Mesendoderm (in vitro differentiated cells): Measurements from ENCODE around the gene SDR42E2.
"Not testable (repeated sequence)": the region's sequence is repeated elsewhere in the genome, so short reads cannot be mapped to it uniquely, and the experiment has no call there.

Source experiments
- DNase-seq: peaks from one replicate; pipeline ENCODE4 v3.0.0; 2013
- H2AK5ac ChIP-seq: 2 replicates; pipeline ENCODE4 v1.6.1; 2013; ENCODE audit warnings: low read length, inconsistent platforms
- H2BK120ac ChIP-seq: 2 replicates; pipeline ENCODE4 v1.6.1; 2013; ENCODE audit warnings: low read depth, mild to moderate bottlenecking, low read length, moderate library complexity, mixed read lengths
- H2BK15ac ChIP-seq: replicated peaks from 2 replicates; pipeline ENCODE4 v1.6.1; 2013; ENCODE audit warnings: low read depth, mild to moderate bottlenecking, moderate library complexity
- H2BK5ac ChIP-seq: 2 replicates; pipeline ENCODE4 v1.6.1; 2013; ENCODE audit warnings: low read length, inconsistent platforms
- H3K18ac ChIP-seq: 2 replicates; pipeline ENCODE4 v1.6.1; 2013; ENCODE audit warnings: mild to moderate bottlenecking, low read length, mixed read lengths
- H3K23ac ChIP-seq: one replicate; pipeline ENCODE4 v1.6.1; 2013; ENCODE audit warnings: low read length
- H3K27ac ChIP-seq: 2 replicates; pipeline ENCODE4 v1.5.1; 2013; ENCODE audit warnings: low read depth, mild to moderate bottlenecking, inconsistent platforms, low read length, moderate library complexity
- H3K27me3 ChIP-seq: 2 replicates; pipeline ENCODE4 v1.6.1; 2013; ENCODE audit warnings: low read length, control low read depth, mild to moderate bottlenecking, inconsistent platforms; ENCODE audit not compliant: insufficient read depth, poor library complexity
- H3K36me3 ChIP-seq: 2 replicates; pipeline ENCODE4 v1.6.1; 2013; ENCODE audit warnings: low read length, inconsistent platforms; ENCODE audit not compliant: control insufficient read depth, insufficient read depth
- H3K4ac ChIP-seq: one replicate; pipeline ENCODE4 v1.6.1; 2013; ENCODE audit warnings: low read depth, mild to moderate bottlenecking, low read length, moderate library complexity
- H3K4me1 ChIP-seq: 2 replicates; pipeline ENCODE4 v1.6.1; 2013; ENCODE audit warnings: low read depth, low read length, inconsistent platforms; ENCODE audit not compliant: control insufficient read depth
- H3K4me2 ChIP-seq: 2 replicates; pipeline ENCODE4 v1.6.1; 2013; ENCODE audit warnings: low read length
- H3K4me3 ChIP-seq: 2 replicates; pipeline ENCODE4 v1.5.1; 2013; ENCODE audit warnings: mild to moderate bottlenecking, low read length
- H3K56ac ChIP-seq: one replicate; pipeline ENCODE4 v1.6.1; 2013; ENCODE audit warnings: low read length
- H3K79me1 ChIP-seq: 2 replicates; pipeline ENCODE4 v1.6.1; 2013; ENCODE audit warnings: low read length, inconsistent platforms
- H3K79me2 ChIP-seq: 2 replicates; pipeline ENCODE4 v1.6.1; 2013; ENCODE audit warnings: mild to moderate bottlenecking, low read length; ENCODE audit not compliant: control insufficient read depth, insufficient read depth
- H3K9ac ChIP-seq: 2 replicates; pipeline ENCODE4 v1.6.1; 2013; ENCODE audit warnings: low read length, inconsistent platforms
- H4K5ac ChIP-seq: one replicate; pipeline ENCODE4 v1.6.1; 2013; ENCODE audit warnings: low read length
- H4K8ac ChIP-seq: one replicate; pipeline ENCODE4 v1.6.1; 2013; ENCODE audit warnings: low read depth, mild to moderate bottlenecking, control low read depth, low read length, moderate library complexity
- WGBS: extraction: QIAGEN DNeasy Blood & Tissue Kit; methylation state at CpG from one replicate; pipeline ENCODE4 v1.1.7; 2013; ENCODE audit warnings: low lambda C conversion rate, missing lambda C conversion rate; ENCODE audit not compliant: insufficient coverage; ENCODE audit errors: extremely low coverage; 5-methylcytosine and 5-hydroxymethylcytosine counted together

Gene SDR42E2

GRCh38 chr16:22213801-22214200 lies 51.5 kb downstream of the SDR42E2 start:
- Histone ChIP-seq H3K4me1 (no peaks in the 10 kb centered on the region), H3K23ac (no peak overlapping the region), H3K9ac (no peak overlapping the region), H3K4ac (no peak overlapping the region), H3K4me3 (no peak overlapping the region), H3K4me2 (no peak overlapping the region), H3K79me1 (peaks cover 1% of the 10 kb centered on the region), H2BK120ac (no peak overlapping the region), H3K27me3 (no peaks in the 10 kb centered on the region), H3K18ac (no peak overlapping the region), H3K79me2 (no peaks in the 10 kb centered on the region), H2AK5ac (no peak overlapping the region), H4K8ac (no peak overlapping the region), H3K36me3 (no peaks in the 10 kb centered on the region), H2BK5ac (no peak overlapping the region), H3K56ac (no peak overlapping the region), H2BK15ac (no peak overlapping the region), H4K5ac (no peak overlapping the region), H3K27ac (no peak overlapping the region)
- no peak for DNase-seq
- no CpG with 5 or more reads among the region's 3 CpGs for WGBS

- H3K4me1 ChIP-seq: no peaks in the 10 kb centered on the region
- no peak for DNase-seq
- peaks cover 1% of the 10 kb centered on the region for H3K79me1 ChIP-seq
- no peak overlapping the region for H2AK5ac ChIP-seq
- H3K79me2 ChIP-seq: no peaks in the 10 kb centered on the region
- no peaks in the 10 kb centered on the region for H3K27me3 ChIP-seq
- no peak overlapping the region for H3K18ac ChIP-seq
- no peak overlapping the region for H3K4ac ChIP-seq
- H3K9ac ChIP-seq: no peak overlapping the region
- H3K4me3 ChIP-seq: no peak overlapping the region
- no peaks in the 10 kb centered on the region for H3K36me3 ChIP-seq
- H3K23ac ChIP-seq: no peak overlapping the region
- H3K4me2 ChIP-seq: no peak overlapping the region
- H4K5ac ChIP-seq: no peak overlapping the region
- H4K8ac ChIP-seq: no peak overlapping the region
- H2BK120ac ChIP-seq: no peak overlapping the region
- no peak overlapping the region for H2BK15ac ChIP-seq
- no peak overlapping the region for H3K27ac ChIP-seq
- H2BK5ac ChIP-seq: no peak overlapping the region
- H3K56ac ChIP-seq: no peak overlapping the region
- WGBS: no CpG with 5 or more reads among the region's 2 CpGs
Measured at GRCh38 chr16:22214402-22214801, 52.1 kb downstream of the SDR42E2 start.

- H3K27ac ChIP-seq: no peak overlapping the region
- no peak overlapping the region for H4K5ac ChIP-seq
- no peak for DNase-seq
- H3K4me2 ChIP-seq: no peak overlapping the region
- WGBS: no CpG with 5 or more reads among the region's 3 CpGs
- no peak overlapping the region for H3K18ac ChIP-seq
- no peak overlapping the region for H2AK5ac ChIP-seq
- no peak overlapping the region for H3K4ac ChIP-seq
- H3K36me3 ChIP-seq: no peaks in the 10 kb centered on the region
- H3K9ac ChIP-seq: no peak overlapping the region
- no peak overlapping the region for H2BK120ac ChIP-seq
- H2BK5ac ChIP-seq: no peak overlapping the region
- no peak overlapping the region for H4K8ac ChIP-seq
- H3K4me3 ChIP-seq: no peak overlapping the region
- H3K27me3 ChIP-seq: no peaks in the 10 kb centered on the region
- peaks cover 1% of the 10 kb centered on the region for H3K79me1 ChIP-seq
- H3K23ac ChIP-seq: no peak overlapping the region
- no peaks in the 10 kb centered on the region for H3K4me1 ChIP-seq
- no peak overlapping the region for H2BK15ac ChIP-seq
- no peaks in the 10 kb centered on the region for H3K79me2 ChIP-seq
- H3K56ac ChIP-seq: no peak overlapping the region
Measured at GRCh38 chr16:22214889-22215288, 52.6 kb downstream of the SDR42E2 start.

- Histone ChIP-seq H3K56ac (no peak overlapping the region), H2BK15ac (no peak overlapping the region), H4K8ac (no peak overlapping the region), H3K27me3 (no peaks in the 10 kb centered on the region), H3K9ac (no peak overlapping the region), H2BK5ac (no peak overlapping the region), H3K4ac (no peak overlapping the region), H3K79me2 (no peaks in the 10 kb centered on the region), H3K23ac (no peak overlapping the region), H3K18ac (no peak overlapping the region), H3K36me3 (no peaks in the 10 kb centered on the region), H3K4me1 (no peaks in the 10 kb centered on the region), H3K79me1 (no peaks in the 10 kb centered on the region), H2BK120ac (no peak overlapping the region), H3K4me2 (no peak overlapping the region), H4K5ac (no peak overlapping the region), H2AK5ac (no peak overlapping the region), H3K4me3 (no peak overlapping the region), H3K27ac (no peak overlapping the region)
- no peak for DNase-seq
- no CpG with 5 or more reads among the region's 9 CpGs for WGBS
Measured at GRCh38 chr16:22216191-22216831, 54.0 kb downstream of the SDR42E2 start.

- H2AK5ac ChIP-seq, H3K56ac ChIP-seq, H3K18ac ChIP-seq, H3K36me3 ChIP-seq, H3K4me3 ChIP-seq, H3K79me1 ChIP-seq, H3K4me1 ChIP-seq, H3K27ac ChIP-seq, DNase-seq, H4K8ac ChIP-seq, H3K9ac ChIP-seq, H3K4ac ChIP-seq, H2BK15ac ChIP-seq, H3K79me2 ChIP-seq, H2BK120ac ChIP-seq, H3K27me3 ChIP-seq, H2BK5ac ChIP-seq, H3K4me2 ChIP-seq, H3K23ac ChIP-seq, H4K5ac ChIP-seq: not testable (repeated sequence)
- WGBS: no CpG with 5 or more reads among the region's 7 CpGs
Measured at GRCh38 chr16:22216832-22217225, 54.5 kb downstream of the SDR42E2 start.
